H1 (cell line): ENCODE data around the gene ADCY2. TPM values are rescaled to one million over a fixed set of nuclear protein-coding genes. Genes with fewer than 3 reads are reported as not detected.

Experiments
- CTCF ChIA-PET: fragments of 300-600 bp; sonication (Branson Sonifier 250); formaldehyde crosslinking; loops from one replicate; lab custom pipeline; 2021; ENCODE audit not compliant: partially characterized antibody; lab: Charles Lee
- POLR2A ChIA-PET: fragments of 300-600 bp; sonication (Branson Sonifier 250); formaldehyde crosslinking; loops from one replicate; lab custom pipeline; 2021; ENCODE audit warnings: inconsistent platforms; ENCODE audit not compliant: partially characterized antibody; lab: Charles Lee
- DNase-seq, 2 experiments: peaks; one replicate each; pipeline versions ENCODE4 v3.0.0 to v3.0.0-alpha.2; 2010 to 2022; ENCODE audit warnings: low spot score in 2 of 2, low read depth in 1 of 2, mixed read lengths in 1 of 2
- FAIRE-seq: peaks from 2 replicates; lab custom pipeline; 2011; peaks lifted over from hg19 to GRCh38; lab: Jason Lieb, UNC
- H2AFZ ChIP-seq: 2 replicates; pipeline ENCODE4 v1.8.1; 2012; ENCODE audit warnings: low read length, inconsistent platforms
- H2AK5ac ChIP-seq: 2 replicates; pipeline ENCODE4 v1.6.1; 2013; ENCODE audit warnings: low read depth, low read length
- H2BK120ac ChIP-seq: replicated peaks from 2 replicates; pipeline ENCODE3; 2013; ENCODE audit warnings: low read depth, low read length, inconsistent platforms
- H2BK12ac ChIP-seq: 2 replicates; pipeline ENCODE4 v1.6.1; 2013; ENCODE audit warnings: low read depth, low read length
- H2BK15ac ChIP-seq: 2 replicates; pipeline ENCODE4 v1.6.1; 2013; ENCODE audit warnings: low read length
- H2BK20ac ChIP-seq: 2 replicates; pipeline ENCODE4 v1.6.1; 2013; ENCODE audit warnings: low read length
- H2BK5ac ChIP-seq: 2 replicates; pipeline ENCODE4 v1.6.1; 2013; ENCODE audit warnings: low read depth, low read length
- H3K14ac ChIP-seq: 2 replicates; pipeline ENCODE4 v1.6.1; 2013; ENCODE audit warnings: inconsistent platforms; ENCODE audit not compliant: insufficient read length
- H3K18ac ChIP-seq: 2 replicates; pipeline ENCODE4 v1.6.1; 2013; ENCODE audit warnings: low read length; ENCODE audit errors: extremely low read depth
- H3K23ac ChIP-seq: 2 replicates; pipeline ENCODE4 v1.6.1; 2013; ENCODE audit warnings: inconsistent platforms; ENCODE audit not compliant: insufficient read length
- H3K23me2 ChIP-seq: 2 replicates; pipeline ENCODE4 v1.6.1; 2013; ENCODE audit warnings: low read depth, low read length
- H3K27ac ChIP-seq: 2 replicates; pipeline ENCODE4 v1.6.1; 2011; ENCODE audit warnings: low read depth, low read length, inconsistent platforms
- H3K27me3 ChIP-seq, 4 experiments: replicated peaks in 1 of 4; 1 replicate in 1 of 4; 2 replicates in 3 of 4; pipeline versions ENCODE4 v1.6.1 to v1.8.1; 2011 to 2013; ENCODE audit warnings: low read length in 3 of 4, mild to moderate bottlenecking in 3 of 4, inconsistent platforms in 2 of 4, mixed read lengths in 2 of 4, moderate library complexity in 1 of 4; ENCODE audit not compliant: control insufficient read depth in 3 of 4, insufficient read depth in 3 of 4; ENCODE audit errors: extremely low read depth in 1 of 4
- H3K36me3 ChIP-seq, 4 experiments: 2 replicates each; pipeline versions ENCODE4 v1.6.1 to v1.8.1; 2011 to 2013; ENCODE audit warnings: mild to moderate bottlenecking in 4 of 4, low read length in 3 of 4, moderate library complexity in 2 of 4, control low read depth in 1 of 4, inconsistent platforms in 1 of 4; ENCODE audit not compliant: insufficient read depth in 4 of 4, control insufficient read depth in 2 of 4
- H3K4ac ChIP-seq: replicated peaks from 2 replicates; pipeline ENCODE3; 2013; ENCODE audit warnings: low read length, low read depth, mixed read lengths, inconsistent platforms; ENCODE audit not compliant: insufficient read length
- H3K4me1 ChIP-seq, 4 experiments: replicated peaks in 1 of 4; 1 replicate in 1 of 4; 2 replicates in 3 of 4; pipeline versions ENCODE4 v1.6.1 to v1.8.1; 2011 to 2013; ENCODE audit warnings: low read length in 3 of 4, inconsistent platforms in 2 of 4, mixed read lengths in 1 of 4; ENCODE audit not compliant: insufficient read depth in 4 of 4, control insufficient read depth in 3 of 4
- H3K4me2 ChIP-seq, 2 experiments: 2 replicates each; pipeline versions ENCODE4 v1.6.1 to v1.8.1; 2011 to 2013; ENCODE audit warnings: low read depth in 2 of 2, low read length in 2 of 2, control low read depth in 1 of 2, inconsistent platforms in 1 of 2, mild to moderate bottlenecking in 1 of 2; ENCODE audit not compliant: insufficient read depth in 1 of 2
- H3K4me3 ChIP-seq, 4 experiments: fragments of 200-600, 300-600 bp in 1 of 4; sonication (generic), shearing (Covaris generic), sonication (Bioruptor Twin) in 1 of 4; 2 replicates each; pipeline versions ENCODE4 v1.5.1 to v1.8.1; 2011 to 2016; ENCODE audit warnings: low read length in 4 of 4, low read depth in 3 of 4, control low read depth in 2 of 4, inconsistent platforms in 2 of 4, mild to moderate bottlenecking in 2 of 4, mixed read lengths in 1 of 4, moderate library complexity in 1 of 4; ENCODE audit not compliant: insufficient read depth in 2 of 4; ENCODE audit errors: extremely low read depth in 1 of 4
- H3K56ac ChIP-seq: replicated peaks from 2 replicates; pipeline ENCODE3; 2013; ENCODE audit warnings: low read depth, mild to moderate bottlenecking, mixed read lengths, low read length, inconsistent platforms; ENCODE audit not compliant: insufficient read length
- H3K79me1 ChIP-seq: 2 replicates; pipeline ENCODE4 v1.6.1; 2013; ENCODE audit warnings: low read depth, low read length, control low read depth
- H3K79me2 ChIP-seq, 2 experiments: 2 replicates each; pipeline versions ENCODE4 v1.6.1 to v1.8.1; 2012 to 2013; ENCODE audit warnings: low read length in 2 of 2, mild to moderate bottlenecking in 2 of 2, inconsistent platforms in 1 of 2; ENCODE audit not compliant: insufficient read depth in 2 of 2, control insufficient read depth in 1 of 2
- H3K9ac ChIP-seq, 4 experiments: replicated peaks in 1 of 4; 1 replicate in 1 of 4; 2 replicates in 3 of 4; pipeline versions ENCODE4 v1.6.1 to v1.8.1; 2011 to 2013; ENCODE audit warnings: low read depth in 3 of 4, low read length in 3 of 4, control low read depth in 2 of 4, mild to moderate bottlenecking in 2 of 4, moderate library complexity in 2 of 4, inconsistent platforms in 1 of 4; ENCODE audit errors: extremely low read depth in 1 of 4
- H3K9me3 ChIP-seq, 2 experiments: 2 replicates each; pipeline versions ENCODE4 v1.6.1 to v1.8.1; 2012 to 2013; ENCODE audit warnings: mild to moderate bottlenecking in 2 of 2, moderate library complexity in 2 of 2, control low read depth in 1 of 2, inconsistent platforms in 1 of 2, low read depth in 1 of 2, low read length in 1 of 2, mixed read lengths in 1 of 2; ENCODE audit not compliant: insufficient read depth in 2 of 2
- H4K20me1 ChIP-seq, 2 experiments: replicated peaks in 1 of 2; 2 replicates each; pipeline versions ENCODE3 to v1.8.1; 2011 to 2013; ENCODE audit warnings: inconsistent platforms in 2 of 2, low read length in 2 of 2, mild to moderate bottlenecking in 1 of 2; ENCODE audit not compliant: insufficient read depth in 2 of 2, control insufficient read depth in 1 of 2
- H4K5ac ChIP-seq: 2 replicates; pipeline ENCODE4 v1.6.1; 2013; ENCODE audit warnings: low read length, low read depth, mixed read lengths, inconsistent platforms; ENCODE audit not compliant: insufficient read length
- H4K8ac ChIP-seq: 2 replicates; pipeline ENCODE4 v1.8.0; 2013; ENCODE audit warnings: mild to moderate bottlenecking, moderate library complexity, low read length, inconsistent platforms; ENCODE audit not compliant: insufficient read depth; ENCODE audit errors: extremely low read depth
- H4K91ac ChIP-seq: replicated peaks from 2 replicates; pipeline ENCODE3; 2013; ENCODE audit warnings: low read length, mixed read lengths, inconsistent platforms; ENCODE audit not compliant: insufficient read length
- CTBP2 ChIP-seq: IDR thresholded peaks from 2 replicates; pipeline ENCODE4 v1.7.0; 2011; ENCODE audit warnings: borderline replicate concordance, mild to moderate bottlenecking, moderate library complexity, mixed read lengths, low read length; ENCODE audit not compliant: insufficient read depth, insufficient read length
- EGR1 ChIP-seq: IDR thresholded peaks from 2 replicates; pipeline ENCODE4 v1.6.1; 2011; ENCODE audit warnings: low read depth, low read length, borderline replicate concordance
- FOSL1 ChIP-seq: IDR thresholded peaks from 2 replicates; pipeline ENCODE4 v1.6.1; 2011; ENCODE audit warnings: mild to moderate bottlenecking, low read depth, low read length, moderate library complexity; ENCODE audit not compliant: insufficient read depth
- GABPA ChIP-seq: IDR thresholded peaks from 2 replicates; pipeline ENCODE4 v1.6.1; 2011; ENCODE audit warnings: mild to moderate bottlenecking, low read length, moderate library complexity, borderline replicate concordance; ENCODE audit not compliant: insufficient read depth
- HDAC6 ChIP-seq: IDR thresholded peaks from one replicate; pipeline ENCODE4 v1.7.1; 2012; ENCODE audit warnings: low read depth, mild to moderate bottlenecking, inconsistent platforms, low read length, moderate library complexity
- RAD21 ChIP-seq, 2 experiments: IDR thresholded peaks in 1 of 2; conservative IDR thresholded peaks in 1 of 2; 2 replicates each; pipeline ENCODE4 v1.6.1; 2011; ENCODE audit warnings: low read depth in 2 of 2, low read length in 2 of 2, improper control_type of control experiment in 1 of 2, inconsistent platforms in 1 of 2, mild to moderate bottlenecking in 1 of 2, moderate library complexity in 1 of 2
- WGBS, 2 experiments: shearing (Covaris generic) in 1 of 2; methylation state at CpG; one replicate each; pipeline versions ENCODE4 v1.1.6 to v1.1.7; 2013 to 2015; ENCODE audit warnings: low lambda C conversion rate in 2 of 2, mixed read lengths in 2 of 2, inconsistent platforms in 1 of 2, low coverage in 1 of 2, missing lambda C conversion rate in 1 of 2; ENCODE audit not compliant: insufficient replicate concordance in 2 of 2, insufficient coverage in 1 of 2, insufficient read length in 1 of 2; ENCODE audit errors: extremely low coverage in 1 of 2, missing lambda C conversion rate in 1 of 2; 5-methylcytosine and 5-hydroxymethylcytosine counted together
- polyA plus RNA-seq, 7 experiments: library from polyadenylated mRNA; depleted of rRNA in 3 of 7; stranded (reverse) in 5 of 7; unstranded in 2 of 7; fragments of >200 nt in 5 of 7; fragments of 200-250 nt in 2 of 7; gene quantifications; 1 replicate in 5 of 7; 2 replicates in 1 of 7; 4 replicates in 1 of 7; pipeline versions ENCODE4 v1.2.1 to v1.2.3, GENCODE V29; 2011 to 2013; ENCODE audit warnings: missing spikeins in 2 of 7, mixed read lengths in 2 of 7
- total RNA-seq: library from RNA; stranded (reverse); fragmentation: NEBNext Ultra II Directional; extraction: Animal tissue kit (Norgen Biotek cat#: 25700); gene quantifications from 2 replicates; pipeline ENCODE4 v1.2.1, GENCODE V29; 2021

ADCY2 gene
- total and polyA plus RNA-seq, 2 of the 8 experiments (the other 6 are each of a cell fraction or from before 2014, with no cell fraction given) = 35.8 to 122 TPM

GRCh38 chr5:7576023-7576715 lies 180.2 kb downstream of the ADCY2 start:
- POLR2A ChIA-PET = no interaction called here
- Histone ChIP-seq H3K23ac (no peak overlapping the region), H3K4me3 (no peak overlapping the region), H3K27ac (no peak overlapping the region), H2AFZ (no peak overlapping the region), H4K91ac (no peak overlapping the region), H3K4me2 (no peak overlapping the region), H3K4me1 (peaks cover 0 to 3% (median 0%) of the 10 kb centered on the region in 4 experiments; a peak in 1 of 7 replicates), H3K9me3 (0 out of 4 replicates have a peak, but pooled peaks cover 0 to 1% of the 10 kb centered on the region in 2 experiments), H2BK12ac (no peak overlapping the region), H3K56ac (no peak overlapping the region), H3K18ac (no peak overlapping the region), H2BK20ac (no peak overlapping the region), H4K8ac (no peak overlapping the region; the same call in 1 of the 2 replicates), H4K5ac (no peak overlapping the region), H3K9ac (no peak overlapping the region), H2BK15ac (no peak overlapping the region), H3K36me3 (no peaks in the 10 kb centered on the region; a peak in 1 of 8 replicates), H3K79me2 (peaks cover 0 to 11% of the 10 kb centered on the region in 2 experiments; a peak in 2 of 4 replicates), H4K20me1 (peaks cover 0 to 3% of the 10 kb centered on the region in 2 experiments), H2BK5ac (no peak overlapping the region), H3K23me2 (no peaks in the 10 kb centered on the region), H3K27me3 (no peaks in the 10 kb centered on the region), H2AK5ac (no peak overlapping the region), H2BK120ac (no peak overlapping the region), H3K4ac (no peak overlapping the region), H3K14ac (no peak overlapping the region), H3K79me1 (no peaks in the 10 kb centered on the region; the same call in 1 of the 2 replicates)
- FAIRE-seq = no peak
- WGBS, 2 experiments = 87% methylated on average over 7 of the region's 7 CpGs; no CpG with 5 or more reads in 1 of the 2 experiments
- CTCF ChIA-PET = interaction anchor here (4.5 kb wide), 1 partner anchor 18 kb away, joined by 19 read pairs; no protein-coding TSS in a partner anchor
- TF ChIP-seq RAD21 (IDR thresholded peaks at IDR 0.05 in 1 of 2, conservative IDR thresholded peaks at IDR 0.05 in 1 of 2; ENCODE audit: low read depth in 2 of 2, low read length in 2 of 2) (no peak), GABPA (no peak), EGR1 (no peak), HDAC6 (no peak), CTBP2 (no peak), FOSL1 (no peak)
- no peak for DNase-seq
